ENCODE data around the gene CPED1.

- TF ChIP-seq POLR2A (IDR thresholded peaks at IDR 0.05) (no peak), EP300 (IDR thresholded peaks at IDR 0.05) (no peak), CTCF (IDR thresholded peaks at IDR 0.05) (no peak)
Measured at GRCh38 chr7:121032645-121033460, 44.3 kb downstream of the CPED1 start.

All from tibial nerve (tissue), 4 donors.